GM18508 (cell line): ENCODE results near the gene NUDT4.
A peak's percentile ranks its signal among the peaks of the same experiment; 100 is the strongest.
"Not testable (repeated sequence)": the region's sequence is repeated elsewhere in the genome, so short reads cannot be mapped to it uniquely, and the experiment has no call there.

ENCODE experiments used
- ATAC-seq: cut with Tn5 transposase; IDR thresholded peaks from one replicate; pipeline ENCODE4 v1.9.1; 2021; ENCODE audit warnings: moderate number of reproducible peaks; ENCODE audit not compliant: insufficient read depth, unreplicated experiment

NUDT4 gene

GRCh38 chr12:93393425-93393824, 15.7 kb downstream of the NUDT4 start:
- ATAC-seq, result no peak

- ATAC-seq, result no peak
Observed at GRCh38 chr12:93397412-93397811, 19.7 kb downstream of the NUDT4 start.

- peak; percentile 51 for ATAC-seq
Observed at GRCh38 chr12:93399183-93399863, 21.6 kb downstream of the NUDT4 start.

GRCh38 chr12:93402333-93403311, 24.9 kb downstream of the NUDT4 start:
- no peak for ATAC-seq

- no peak for ATAC-seq
Observed at GRCh38 chr12:93403988-93404803, 26.5 kb downstream of the NUDT4 start.

- no peak for ATAC-seq
Observed at GRCh38 chr12:93404961-93405849, 27.5 kb downstream of the NUDT4 start.

GRCh38 chr12:93407054-93407962, 29.6 kb downstream of the NUDT4 start:
- ATAC-seq, result no peak

- no peak for ATAC-seq
Observed at GRCh38 chr12:93407963-93408283, 30.2 kb downstream of the NUDT4 start.

GRCh38 chr12:93408813-93409212, 31.1 kb downstream of the NUDT4 start:
- no peak for ATAC-seq

GRCh38 chr12:93409343-93410187, 31.8 kb downstream of the NUDT4 start:
- ATAC-seq, result not testable (repeated sequence)

GRCh38 chr12:93411060-93411459, 33.3 kb downstream of the NUDT4 start:
- ATAC-seq, result not testable (repeated sequence)

- ATAC-seq, result not testable (repeated sequence)
Observed at GRCh38 chr12:93412396-93412795, 34.7 kb downstream of the NUDT4 start.

- ATAC-seq, result no peak
Observed at GRCh38 chr12:93413064-93413463, 35.3 kb downstream of the NUDT4 start.

- ATAC-seq, result no peak
Observed at GRCh38 chr12:93415723-93416464, 38.2 kb downstream of the NUDT4 start.

GRCh38 chr12:93417967-93418480, 40.3 kb downstream of the NUDT4 start:
- ATAC-seq, result no peak

GRCh38 chr12:93419388-93420034, 41.8 kb downstream of the NUDT4 start:
- ATAC-seq, result no peak
